K562 (cell line): ENCODE results near the gene MYH11. TPM values are rescaled to one million over a fixed set of nuclear protein-coding genes. Genes with fewer than 3 reads are reported as not detected.

Experiments used
- ATAC-seq: fragments of 200-7000 bp; cut with Tn5 transposase; 3 replicates; pipeline ENCODE4 v1.9.1; 2020; ENCODE audit warnings: moderate library complexity
- BruUV-seq: library from RNA; stranded (reverse); fragments of 400-500 nt; replicated peaks from 2 replicates; lab custom pipeline; 2021; lab: Mats Ljungman, UMichigan
- CTCF ChIA-PET: fragments of 300-600 bp; formaldehyde crosslinking; extraction: SDS; loops from one replicate; lab custom pipeline; 2021; ENCODE audit warnings: low intra/inter-chr PET ratio; lab: Yijun Ruan, JAX
- POLR2A ChIA-PET: fragments of 300-600, 350-650 bp; sonication (Branson Sonifier 250); formaldehyde crosslinking; extraction: SDS; loops from one replicate; lab custom pipeline; 2021; ENCODE audit warnings: antibody characterized with exemption, inconsistent platforms; lab: Yijun Ruan, JAX
- DNase-seq, 4 experiments: peaks; one replicate each; pipeline versions ENCODE4 v3.0.0 to v3.0.0-alpha.2; 2011 to 2018; ENCODE audit warnings: low spot score in 3 of 4, mixed read lengths in 3 of 4; ENCODE audit errors: extremely low read depth in 1 of 4
- FAIRE-seq: peaks from 2 replicates; lab custom pipeline; 2011; peaks lifted over from hg19 to GRCh38; lab: Jason Lieb, UNC
- H2AFZ ChIP-seq: 2 replicates; pipeline ENCODE4 v1.6.0; 2011; ENCODE audit warnings: low read depth, low read length, control low read depth, inconsistent platforms
- H3K27ac ChIP-seq: fragments of 200-600 bp; 3 replicates; pipeline ENCODE4 v1.8.0; 2011; ENCODE audit warnings: low read depth, mild to moderate bottlenecking, control low read depth, inconsistent platforms, low read length, moderate library complexity, mixed read lengths; ENCODE audit errors: extremely low read depth
- H3K27me3 ChIP-seq, 2 experiments: fragments of 300-600 bp in 1 of 2; 2 replicates in 1 of 2; 3 replicates in 1 of 2; pipeline versions ENCODE4 v1.6.0 to v1.8.0; 2011; ENCODE audit warnings: inconsistent platforms in 2 of 2, low read length in 2 of 2, mild to moderate bottlenecking in 1 of 2, mixed read lengths in 1 of 2, moderate library complexity in 1 of 2; ENCODE audit not compliant: control insufficient read depth in 2 of 2, insufficient read depth in 2 of 2
- H3K36me3 ChIP-seq: fragments of 300-600 bp; 3 replicates; pipeline ENCODE4 v1.8.0; 2011; ENCODE audit warnings: mild to moderate bottlenecking, low read length, inconsistent platforms; ENCODE audit not compliant: control insufficient read depth, insufficient read depth
- H3K4me1 ChIP-seq, 2 experiments: fragments of 200-600 bp in 1 of 2; replicated peaks in 1 of 2; 2 replicates in 1 of 2; 3 replicates in 1 of 2; pipeline versions ENCODE4 v1.5.1 to v1.8.0; 2011; ENCODE audit warnings: inconsistent platforms in 2 of 2, low read length in 2 of 2, mild to moderate bottlenecking in 1 of 2, mixed read lengths in 1 of 2, moderate library complexity in 1 of 2; ENCODE audit not compliant: control insufficient read depth in 2 of 2, insufficient read depth in 2 of 2
- H3K4me2 ChIP-seq: 2 replicates; pipeline ENCODE4 v1.6.1; 2011; ENCODE audit warnings: low read length, control low read depth, inconsistent platforms, mixed read lengths; ENCODE audit not compliant: insufficient read depth
- H3K4me3 ChIP-seq: fragments of 200-600 bp; sonication (generic), shearing (Covaris generic); 2 replicates; pipeline ENCODE4 v1.5.1; 2016; ENCODE audit warnings: control low read depth, inconsistent platforms
- H3K79me2 ChIP-seq: fragments of 200-600 bp; 3 replicates; pipeline ENCODE4 v1.8.0; 2011; ENCODE audit warnings: low read length, inconsistent platforms; ENCODE audit not compliant: control insufficient read depth, insufficient read depth
- H3K9ac ChIP-seq, 2 experiments: 2 replicates each; pipeline versions ENCODE4 v1.6.0 to v1.6.1; 2011; ENCODE audit warnings: low read depth in 2 of 2, low read length in 2 of 2, control low read depth in 1 of 2, inconsistent platforms in 1 of 2, mild to moderate bottlenecking in 1 of 2, mixed read lengths in 1 of 2; ENCODE audit not compliant: insufficient read depth in 1 of 2
- H3K9me1 ChIP-seq: one replicate; pipeline ENCODE4 v1.6.0; 2011; ENCODE audit warnings: inconsistent platforms, mild to moderate bottlenecking, low read length, moderate library complexity; ENCODE audit not compliant: control insufficient read depth, insufficient read depth
- H3K9me3 ChIP-seq: replicated peaks from 2 replicates; pipeline ENCODE4 v1.5.1; 2011; ENCODE audit warnings: low read depth, low read length, inconsistent platforms; ENCODE audit not compliant: control insufficient read depth, insufficient read depth
- H4K20me1 ChIP-seq: replicated peaks from 2 replicates; pipeline ENCODE4 v1.6.1; 2011; ENCODE audit warnings: low read length, inconsistent platforms, mixed read lengths; ENCODE audit not compliant: control insufficient read depth, insufficient read depth
- CAMTA2 ChIP-seq: fragments of 250-450 bp; sonication (Bioruptor Pico); conservative IDR thresholded peaks from 2 replicates; pipeline ENCODE4 v1.5.1; 2022
- CEBPB ChIP-seq: fragments of 450-650 bp; IDR thresholded peaks from 2 replicates; pipeline ENCODE4 v1.6.1; 2016; ENCODE audit warnings: missing genetic modification characterization, missing compliant biosample characterization
- CREB1 ChIP-seq, 2 experiments: sonication (generic) in 1 of 2; formaldehyde crosslinking in 1 of 2; IDR thresholded peaks; 2 replicates each; pipeline versions ENCODE4 v1.6.1 to v1.8.0; 2012 to 2022; ENCODE audit warnings: inconsistent platforms in 1 of 2, mild to moderate bottlenecking in 1 of 2, missing genetic modification reagents in 1 of 2, moderate library complexity in 1 of 2
- E2F6 ChIP-seq, 2 experiments: IDR thresholded peaks; 2 replicates each; pipeline ENCODE4 v1.6.1; 2011; ENCODE audit warnings: borderline replicate concordance in 1 of 2, control low read depth in 1 of 2, low read depth in 1 of 2, low read length in 1 of 2, mild to moderate bottlenecking in 1 of 2, mixed read lengths in 1 of 2, moderate library complexity in 1 of 2; ENCODE audit not compliant: insufficient read depth in 1 of 2, insufficient read length in 1 of 2, poor library complexity in 1 of 2, severe bottlenecking in 1 of 2; ENCODE audit errors: extremely low read depth in 1 of 2
- L3MBTL2 ChIP-seq: fragments of 450-650 bp; IDR thresholded peaks from 2 replicates; pipeline ENCODE4 v1.6.1; 2016; ENCODE audit warnings: mild to moderate bottlenecking, moderate library complexity
- MCM2 ChIP-seq: fragments of 450-650 bp; IDR thresholded peaks from 2 replicates; pipeline ENCODE4 v1.6.1; 2017; ENCODE audit warnings: low read depth, mild to moderate bottlenecking
- MCM5 ChIP-seq: fragments of 450-650 bp; IDR thresholded peaks from 2 replicates; pipeline ENCODE4 v1.6.1; 2016; ENCODE audit warnings: low read depth
- SREBF2 ChIP-seq: sonication (generic); formaldehyde crosslinking; IDR thresholded peaks from 2 replicates; pipeline ENCODE4 v1.4.0; 2020; ENCODE audit warnings: mild to moderate bottlenecking, missing genetic modification reagents
- TOE1 ChIP-seq, 2 experiments: fragments of 450-650 bp in 1 of 2; sonication (generic) in 1 of 2; formaldehyde crosslinking in 1 of 2; IDR thresholded peaks; 2 replicates each; pipeline versions ENCODE4 v1.7.1 to v1.8.0; 2016 to 2022; ENCODE audit warnings: borderline replicate concordance in 2 of 2, mild to moderate bottlenecking in 2 of 2, antibody characterized with exemption in 1 of 2, inconsistent platforms in 1 of 2, low read depth in 1 of 2, missing genetic modification reagents in 1 of 2, moderate library complexity in 1 of 2
- ZNF512 ChIP-seq: IDR thresholded peaks from 2 replicates; pipeline ENCODE4 v1.6.1; 2016; ENCODE audit warnings: missing genetic modification characterization, missing compliant biosample characterization
- WGBS: fragments of 100-300 bp; shearing (Covaris generic); methylation state at CpG from one replicate; pipeline ENCODE4 v1.1.6; 2016; ENCODE audit warnings: low coverage, mixed read lengths; ENCODE audit not compliant: insufficient coverage; ENCODE audit errors: missing lambda C conversion rate; 5-methylcytosine and 5-hydroxymethylcytosine counted together
- in situ Hi-C: fragments of 300-500 bp; cut with MboI; formaldehyde crosslinking; loops from 4 replicates; pipeline ENCODE4 v1.15.0; 2018; ENCODE audit warnings: inconsistent platforms, mixed read lengths
- intact Hi-C: fragments of 100-400 bp; cut with micrococcal nuclease; formaldehyde crosslinking; loops from 2 replicates; pipeline ENCODE4 v1.14.2; 2022
- polyA plus RNA-seq, 8 experiments: library from polyadenylated mRNA; depleted of rRNA in 4 of 8; stranded (reverse) in 5 of 8; unstranded in 3 of 8; fragments of >200 nt; fragmentation: Nextera tagmentation in 2 of 8; fragmentation: Illumina TruSeq in 1 of 8; extraction: Ambion mirVana in 2 of 8; extraction: Trizol in 1 of 8; gene quantifications; 2 replicates each; pipeline versions ENCODE4 v1.2.1 to v1.2.3, GENCODE V29; 2011 to 2014; ENCODE audit warnings: inconsistent platforms in 1 of 8, missing spikeins in 1 of 8
- total RNA-seq, 7 experiments: library from RNA; depleted of rRNA in 6 of 7; stranded (reverse); fragments of >200 nt in 6 of 7; fragmentation: Illumina TruSeq in 2 of 7; extraction: Trizol in 2 of 7; gene quantifications; 2 replicates each; pipeline versions ENCODE4 v1.2.1 to v1.2.3, GENCODE V29; 2011 to 2021; ENCODE audit warnings: low replicate concordance in 1 of 7

Gene MYH11
- total and polyA plus RNA-seq, 9 of the 15 experiments (the other 6 are each of a cell fraction or from before 2014, with no cell fraction given), result 0.05 to 0.47 (median 0.08) TPM; not detected in 5

GRCh38 chr16:15757630-15758251 lies 99.1 kb downstream of the MYH11 start (continued):
- TF ChIP-seq ZNF512 (tag) (peak; percentile 13; the same call in 1 of the 2 replicates), E2F6 (IDR thresholded peaks at IDR 0.05; ENCODE audit: borderline replicate concordance in 1 of 2, extremely low read depth in 1 of 2, insufficient read depth in 1 of 2, insufficient read length in 1 of 2, low read depth in 1 of 2, low read length in 1 of 2, poor library complexity in 1 of 2, severe bottlenecking in 1 of 2) (peak in 1 of 2 experiments; percentile 39), MCM5 (no peak), L3MBTL2 (peak; percentile 31; the same call in 1 of the 2 replicates), MCM2 (no peak), SREBF2 (CRISPR knock-in tag) (no peak), CAMTA2 (no peak)

- no peaks in the 10 kb centered on the region for H3K9me1 ChIP-seq
- no peak overlapping the region for H3K27ac ChIP-seq
- FAIRE-seq, result no peak
- H3K9ac ChIP-seq, result no peak overlapping the region
- H3K4me1 ChIP-seq, result peaks cover 0 to 6% of the 10 kb centered on the region in 2 experiments; a peak in 2 of 5 replicates
- WGBS, result 38% methylated on average over 10 of the region's 10 CpGs
- H3K36me3 ChIP-seq, result no peaks in the 10 kb centered on the region
- H3K9me3 ChIP-seq, result no peaks in the 10 kb centered on the region
- no peak overlapping the region for H3K4me2 ChIP-seq
- DNase-seq, result no peak
- peak overlapping the region; percentile 15; the same call in 1 of the 2 replicates for H3K4me3 ChIP-seq
- H2AFZ ChIP-seq, result no peak overlapping the region
- H4K20me1 ChIP-seq, result no peaks in the 10 kb centered on the region
- TF ChIP-seq TOE1 (IDR thresholded peaks at IDR 0.05; ENCODE audit: borderline replicate concordance), result 0 out of 2 replicates have a peak, but pooled peaks have one; percentile 10
- no peak for TF ChIP-seq TOE1 (CRISPR knock-in tag; IDR thresholded peaks at IDR 0.05; ENCODE audit: borderline replicate concordance, low read depth)
- peak; percentile 50 for TF ChIP-seq CEBPB (tag)
- no peak for TF ChIP-seq CREB1 (IDR thresholded peaks at IDR 0.05)
- no peak for TF ChIP-seq CREB1 (CRISPR knock-in tag; IDR thresholded peaks at IDR 0.05)
- in situ Hi-C loops (no loop called here), intact Hi-C loops (no loop called here)
- ATAC-seq, result no peak
- H3K79me2 ChIP-seq, result no peaks in the 10 kb centered on the region
- CTCF ChIA-PET, result interaction anchor here (0.7 kb wide), 1 partner anchor 438 kb away, joined by 3 read pairs; no protein-coding TSS in a partner anchor
- POLR2A ChIA-PET, result no interaction called here
- BruUV-seq, result no TSS peak
- peaks cover 24 to 39% of the 10 kb centered on the region in 2 experiments for H3K27me3 ChIP-seq
Measured at GRCh38 chr16:15757077-15757386, 99.8 kb downstream of the MYH11 start.
